Adrenal gland (tissue), 12 donors: ENCODE measurements around the gene FREM3. TPM values are rescaled to one million over a fixed set of nuclear protein-coding genes. Genes with fewer than 3 reads are reported as not detected.
A peak's percentile ranks its signal among the peaks of the same experiment; 100 is the strongest.
"Not testable (repeated sequence)": the region's sequence is repeated elsewhere in the genome, so short reads cannot be mapped to it uniquely, and the experiment has no call there.

Experiments used
- DNase-seq, 7 donors: peaks; one replicate each; pipeline ENCODE4 v3.0.0-alpha.2; 2019 to 2020
- H3K27ac ChIP-seq, 5 donors: fragments of 200-600 bp; sonication (generic) in 4 of 5; 1 replicate in 3 of 5; 2 replicates in 2 of 5; pipeline versions ENCODE4 v1.5.1 to v1.8.0; 2016 to 2020; ENCODE audit warnings: mild to moderate bottlenecking in 1 of 5
- H3K27me3 ChIP-seq: fragments of 200-600 bp; 2 replicates; pipeline ENCODE4 v1.8.0; 2021
- H3K36me3 ChIP-seq, 2 donors: fragments of 200-600 bp; replicated peaks in 1 of 2; 1 replicate in 1 of 2; 2 replicates in 1 of 2; pipeline versions ENCODE4 v1.5.1 to v1.8.0; 2018 to 2022
- H3K4me1 ChIP-seq, 2 donors: fragments of 200-600 bp; replicated peaks in 1 of 2; 1 replicate in 1 of 2; 2 replicates in 1 of 2; pipeline versions ENCODE4 v1.5.1 to v1.8.0; 2018 to 2021
- H3K4me3 ChIP-seq, 4 donors: fragments of 200-600 bp; sonication (generic) in 3 of 4; one replicate each; pipeline ENCODE4 v1.5.1; 2016 to 2018
- H3K9me3 ChIP-seq, 3 donors: fragments of 200-600 bp; sonication (generic) in 1 of 3; replicated peaks in 1 of 3; 1 replicate in 2 of 3; 2 replicates in 1 of 3; pipeline versions ENCODE4 v1.5.1 to v1.8.0; 2016 to 2021
- CTCF ChIP-seq, 6 experiments: fragments of 450-650 bp in 4 of 6; fragments of 200-600 bp in 2 of 6; sonication (generic) in 1 of 6; IDR thresholded peaks; 1 replicate in 5 of 6; 2 replicates in 1 of 6; pipeline versions ENCODE4 v1.5.1 to v1.8.0; 2016 to 2021; ENCODE audit warnings: antibody characterized with exemption in 6 of 6, mild to moderate bottlenecking in 2 of 6, moderate library complexity in 1 of 6
- POLR2A ChIP-seq, 2 donors: fragments of 450-650 bp; IDR thresholded peaks; one replicate each; pipeline ENCODE4 v1.6.1; 2017; ENCODE audit warnings: antibody characterized with exemption in 2 of 2, mild to moderate bottlenecking in 2 of 2, moderate library complexity in 1 of 2
- WGBS, 4 donors: extraction: QIAGEN DNeasy Blood & Tissue Kit in 2 of 4; methylation state at CpG; one replicate each; pipeline versions ENCODE4 v1.1.5 to v1.1.7; 2013 to 2017; 5-methylcytosine and 5-hydroxymethylcytosine counted together
- intact Hi-C, 2 donors: fragments of 100-400 bp; cut with DNase I; formaldehyde crosslinking; loops; one replicate each; pipeline versions ENCODE4 v1.14.1 to v1.15.0; 2022 to 2023
- polyA plus RNA-seq, 3 donors: library from polyadenylated mRNA; stranded (reverse); fragments of 200-250 nt in 2 of 3; fragments of 350-450 nt in 1 of 3; fragmentation: Illumina TruSeq in 1 of 3; extraction: RNeasy Lipid Tissue Mini Kit (QIAGEN cat#74804) in 1 of 3; gene quantifications; one replicate each; pipeline ENCODE4 v1.2.3, GENCODE V29; 2013 to 2014
- total RNA-seq, 9 donors: library from RNA; depleted of rRNA in 4 of 9; stranded (reverse); fragments of >200 nt in 4 of 9; fragments of 120-200 nt in 1 of 9; fragmentation: NEBNext Ultra II Directional in 1 of 9; extraction: Animal tissue kit (Norgen Biotek cat#: 25700) in 1 of 9; gene quantifications; one replicate each; pipeline versions ENCODE4 v1.1.0 to v1.2.4, GENCODE V29; 2013 to 2023
- donor health status: healthy with polysubstance abuse.
- donor health status: Bipolar disorder and iron deficiency.
- donor health status: DM: yes; HTN: yes; CAD: no.
- donor health status: DM: no; HTN: no; CAD: no.
- donor health status: DM: no; HTN: no; CAD: no.
- donor health status: DM: yes; HTN: yes; CAD: no.

FREM3 gene
- total and polyA plus RNA-seq, 12 donors, result 0.06 to 0.22 TPM; not detected in 10

- H3K4me3 ChIP-seq, result no peak overlapping the region
- DNase-seq, result no peak
- intact Hi-C loops, result no loop called here
- no peaks in the 10 kb centered on the region for H3K36me3 ChIP-seq
- 53 to 79% (median 63%) methylated on average over 1 of the region's 1 CpG for WGBS, 4 donors
- H3K27me3 ChIP-seq, result no peaks in the 10 kb centered on the region
- H3K4me1 ChIP-seq, result no peaks in the 10 kb centered on the region
- H3K27ac ChIP-seq, result no peak overlapping the region
- TF ChIP-seq CTCF (IDR thresholded peaks at IDR 0.05), result no peak
- TF ChIP-seq POLR2A (IDR thresholded peaks at IDR 0.05), result no peak
- H3K9me3 ChIP-seq, result no peaks in the 10 kb centered on the region
Observed at GRCh38 chr4:143692241-143692640, 8.2 kb downstream of the FREM3 start.

GRCh38 chr4:143679434-143679833 is 21.0 kb downstream of the FREM3 start:
- DNase-seq, result no peak
- Histone ChIP-seq H3K4me1 (no peaks in the 10 kb centered on the region), H3K27ac (no peak overlapping the region), H3K4me3 (no peak overlapping the region), H3K9me3 (no peaks in the 10 kb centered on the region), H3K36me3 (no peaks in the 10 kb centered on the region), H3K27me3 (no peaks in the 10 kb centered on the region)
- intact Hi-C loops, result no loop called here
- 79 to 91% (median 84%) methylated on average over 2 of the region's 2 CpGs for WGBS, 4 donors
- no peak for TF ChIP-seq POLR2A (IDR thresholded peaks at IDR 0.05)
- TF ChIP-seq CTCF (IDR thresholded peaks at IDR 0.05), result no peak

GRCh38 chr4:143673629-143674028 is 26.8 kb downstream of the FREM3 start:
- H3K9me3 ChIP-seq, H3K4me1 ChIP-seq, intact Hi-C loops, DNase-seq, H3K4me3 ChIP-seq, H3K36me3 ChIP-seq, H3K27me3 ChIP-seq, H3K27ac ChIP-seq: not testable (repeated sequence)
- 91 to 96% (median 94%) methylated on average over 5 to 9 of the region's 9 CpGs for WGBS, 4 donors

- Histone ChIP-seq H3K4me3 (no peak overlapping the region), H3K36me3 (no peaks in the 10 kb centered on the region), H3K27me3 (no peaks in the 10 kb centered on the region), H3K4me1 (peaks cover 0 to 11% of the 10 kb centered on the region in 2 donors), H3K27ac (no peak overlapping the region), H3K9me3 (no peaks in the 10 kb centered on the region)
- TF ChIP-seq CTCF (IDR thresholded peaks at IDR 0.05) (no peak), POLR2A (IDR thresholded peaks at IDR 0.05) (no peak)
- 91 to 97% (median 91%) methylated on average over 9 of the region's 9 CpGs for WGBS, 4 donors
- DNase-seq, result no peak
- intact Hi-C loops, result no loop called here
Observed at GRCh38 chr4:143668930-143669552, 31.4 kb downstream of the FREM3 start.

- H3K27ac ChIP-seq, result no peak overlapping the region
- intact Hi-C loops, result no loop called here
- no peak for TF ChIP-seq POLR2A (IDR thresholded peaks at IDR 0.05)
- TF ChIP-seq CTCF (IDR thresholded peaks at IDR 0.05), result no peak
- H3K4me1 ChIP-seq, result peaks cover 0 to 11% of the 10 kb centered on the region in 2 donors
- H3K27me3 ChIP-seq, result no peaks in the 10 kb centered on the region
- 6 to 12% (median 7%) methylated on average over 4 of the region's 4 CpGs for WGBS, 4 donors
- no peak overlapping the region for H3K4me3 ChIP-seq
- no peaks in the 10 kb centered on the region for H3K36me3 ChIP-seq
- no peaks in the 10 kb centered on the region for H3K9me3 ChIP-seq
- peak; percentile 51 to 80 (median 70) for DNase-seq
Observed at GRCh38 chr4:143667461-143667860, 33.0 kb downstream of the FREM3 start.
